Measurements from ENCODE around the gene DNER. TPM values are rescaled to one million over a fixed set of nuclear protein-coding genes. Genes with fewer than 3 reads are reported as not detected.

The DNER gene
- total RNA-seq, 4 donors from 2014 or later: 0.41 to 2.6 (median 1.2) TPM

GRCh38 chr2:229528846-229529245 lies 185.5 kb downstream of the DNER start:
- intact Hi-C loops (cut with DNase I; ENCODE audit: low total_unique reads) (no loop called here), in situ Hi-C loops (cut with MboI; ENCODE audit: low sequenced_read_pairs in 4 of 4) (no loop called here)
- Histone ChIP-seq H3K9me3 (no peaks in the 10 kb centered on the region), H3K27ac (no peak overlapping the region), H3K4me3 (no peak overlapping the region), H3K27me3 (no peaks in the 10 kb centered on the region), H3K4me1 (no peaks in the 10 kb centered on the region), H3K36me3 (no peaks in the 10 kb centered on the region)
- DNase-seq: no peak
- TF ChIP-seq CTCF (IDR thresholded peaks at IDR 0.05 in 4 of 5, conservative IDR thresholded peaks at IDR 0.05 in 1 of 5): no peak
- TF ChIP-seq POLR2A (IDR thresholded peaks at IDR 0.05): no peak
- no peak for ATAC-seq

GRCh38 chr2:229526951-229527350 lies 187.4 kb downstream of the DNER start:
- Histone ChIP-seq H3K36me3 (no peaks in the 10 kb centered on the region), H3K4me1 (no peaks in the 10 kb centered on the region), H3K27me3 (no peaks in the 10 kb centered on the region), H3K27ac (no peak overlapping the region), H3K9me3 (no peaks in the 10 kb centered on the region), H3K4me3 (no peak overlapping the region)
- intact Hi-C loops (cut with DNase I; ENCODE audit: low total_unique reads) (no loop called here), in situ Hi-C loops (cut with MboI; ENCODE audit: low sequenced_read_pairs in 4 of 4) (no loop called here)
- TF ChIP-seq POLR2A (IDR thresholded peaks at IDR 0.05) (no peak), CTCF (IDR thresholded peaks at IDR 0.05 in 4 of 5, conservative IDR thresholded peaks at IDR 0.05 in 1 of 5) (no peak)
- no peak for ATAC-seq
- no peak for DNase-seq

- intact Hi-C loops (cut with DNase I; ENCODE audit: low total_unique reads) (no loop called here), in situ Hi-C loops (cut with MboI; ENCODE audit: low sequenced_read_pairs in 4 of 4) (no loop called here)
- H3K36me3 ChIP-seq: no peaks in the 10 kb centered on the region
- no peaks in the 10 kb centered on the region for H3K27me3 ChIP-seq
- H3K9me3 ChIP-seq: no peaks in the 10 kb centered on the region
- H3K27ac ChIP-seq: no peak overlapping the region
- no peaks in the 10 kb centered on the region for H3K4me1 ChIP-seq
- no peak overlapping the region for H3K4me3 ChIP-seq
- ATAC-seq (no peak), DNase-seq (no peak)
- TF ChIP-seq POLR2A (IDR thresholded peaks at IDR 0.05) (no peak), CTCF (IDR thresholded peaks at IDR 0.05 in 4 of 5, conservative IDR thresholded peaks at IDR 0.05 in 1 of 5) (no peak)
These were observed 189.6 kb downstream of the DNER start for GRCh38 chr2:229524799-229525198.

- Histone ChIP-seq H3K4me1 (no peaks in the 10 kb centered on the region), H3K36me3 (no peaks in the 10 kb centered on the region), H3K27me3 (no peaks in the 10 kb centered on the region), H3K27ac (no peak overlapping the region), H3K9me3 (no peaks in the 10 kb centered on the region), H3K4me3 (no peak overlapping the region)
- TF ChIP-seq POLR2A (IDR thresholded peaks at IDR 0.05) (no peak), CTCF (IDR thresholded peaks at IDR 0.05 in 4 of 5, conservative IDR thresholded peaks at IDR 0.05 in 1 of 5) (no peak)
- intact Hi-C loops (cut with DNase I; ENCODE audit: low total_unique reads) (no loop called here), in situ Hi-C loops (cut with MboI; ENCODE audit: low sequenced_read_pairs in 4 of 4) (no loop called here)
- DNase-seq (no peak), ATAC-seq (no peak)
These were observed 190.7 kb downstream of the DNER start for GRCh38 chr2:229523663-229524062.

GRCh38 chr2:229521576-229521975 lies 192.8 kb downstream of the DNER start:
- DNase-seq: no peak
- no peak for ATAC-seq
- Histone ChIP-seq H3K27me3 (no peaks in the 10 kb centered on the region), H3K4me1 (no peaks in the 10 kb centered on the region), H3K36me3 (no peaks in the 10 kb centered on the region), H3K4me3 (no peak overlapping the region), H3K27ac (no peak overlapping the region), H3K9me3 (no peaks in the 10 kb centered on the region)
- no peak for TF ChIP-seq CTCF (IDR thresholded peaks at IDR 0.05 in 4 of 5, conservative IDR thresholded peaks at IDR 0.05 in 1 of 5)
- TF ChIP-seq POLR2A (IDR thresholded peaks at IDR 0.05): no peak
- in situ Hi-C loops (cut with MboI; ENCODE audit: low sequenced_read_pairs in 4 of 4) (no loop called here), intact Hi-C loops (cut with DNase I; ENCODE audit: low total_unique reads) (no loop called here)

All from gastrocnemius medialis (tissue), 4 donors.